Neuron (in vitro differentiated cells): ENCODE results near the gene MIDN.
A peak's percentile ranks its signal among the peaks of the same experiment; 100 is the strongest.

Experiments
- H2AFZ ChIP-seq: one replicate; pipeline ENCODE4 v1.6.1; 2013; ENCODE audit warnings: low read depth, mild to moderate bottlenecking, inconsistent platforms, low read length, moderate library complexity
- H3K27me3 ChIP-seq: one replicate; pipeline ENCODE4 v1.6.1; 2013; ENCODE audit warnings: low read length; ENCODE audit not compliant: insufficient read depth
- H3K36me3 ChIP-seq: one replicate; pipeline ENCODE4 v1.6.1; 2013; ENCODE audit warnings: low read length; ENCODE audit not compliant: insufficient read depth
- H3K4me1 ChIP-seq: one replicate; pipeline ENCODE4 v1.6.1; 2013; ENCODE audit warnings: low read length; ENCODE audit not compliant: insufficient read depth
- H3K4me3 ChIP-seq: 2 replicates; pipeline ENCODE4 v1.5.1; 2013; ENCODE audit warnings: mild to moderate bottlenecking, low read length, moderate library complexity
- H3K9me3 ChIP-seq: one replicate; pipeline ENCODE4 v1.6.1; 2013; ENCODE audit warnings: low read length

The MIDN gene

DNA sequence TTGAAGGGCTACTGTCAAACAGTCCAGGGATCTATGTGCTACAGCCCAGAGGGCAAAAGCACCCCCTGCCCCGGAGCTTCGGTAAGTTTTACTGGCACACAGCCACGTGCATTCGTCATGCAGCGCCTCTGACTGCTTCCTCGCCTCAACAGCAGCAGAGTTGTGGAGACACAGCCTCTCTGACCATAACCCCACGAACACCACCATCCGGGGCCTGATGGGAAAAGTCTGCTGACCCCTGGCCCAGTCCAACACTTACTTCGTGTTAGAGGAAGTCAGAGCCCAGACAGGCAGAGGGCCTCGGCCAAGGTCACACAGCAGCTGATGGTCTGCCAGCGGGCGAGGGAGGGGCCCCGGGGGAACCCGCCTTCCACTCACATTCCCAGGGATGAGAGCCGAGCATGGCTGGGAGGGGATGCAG is 15.7 kb upstream of the MIDN start:
- no peak overlapping the region for H3K4me3 ChIP-seq
- peaks cover 11% of the 10 kb centered on the region for H3K4me1 ChIP-seq
- no peaks in the 10 kb centered on the region for H3K9me3 ChIP-seq
- peaks cover 53% of the 10 kb centered on the region for H3K36me3 ChIP-seq
- H2AFZ ChIP-seq: no peak overlapping the region
- no peaks in the 10 kb centered on the region for H3K27me3 ChIP-seq

DNA sequence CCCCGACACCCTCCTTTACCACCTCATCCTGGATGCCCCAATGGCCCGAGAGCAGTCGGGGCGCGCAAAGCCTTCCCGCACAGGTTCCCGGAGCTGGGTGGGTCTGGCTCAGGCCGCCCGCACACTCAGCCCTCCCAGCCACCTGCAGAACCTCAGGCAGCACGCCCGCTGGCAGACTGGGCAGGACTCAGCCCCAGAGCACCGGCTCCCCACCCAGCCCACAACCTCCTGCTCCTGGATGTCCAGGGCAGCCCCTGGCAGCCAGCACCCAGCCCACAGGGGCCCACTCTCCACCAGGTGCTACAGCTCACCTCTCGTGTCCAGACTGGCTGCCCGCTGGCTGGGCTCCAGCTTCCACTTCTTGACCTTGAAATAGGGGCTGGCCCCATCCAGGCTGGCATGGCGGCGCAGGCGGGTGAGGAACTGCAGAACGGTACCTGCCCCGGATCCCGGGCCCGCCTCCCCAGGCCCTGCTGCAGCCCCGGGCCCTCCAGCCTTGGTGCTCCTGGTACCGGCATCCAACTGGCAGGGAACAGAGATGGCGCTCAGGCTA is 15.2 kb upstream of the MIDN start:
- Histone ChIP-seq H2AFZ (no peak overlapping the region), H3K4me1 (peaks cover 13% of the 10 kb centered on the region), H3K27me3 (no peaks in the 10 kb centered on the region), H3K4me3 (no peak overlapping the region), H3K36me3 (peaks cover 50% of the 10 kb centered on the region), H3K9me3 (no peaks in the 10 kb centered on the region)

DNA sequence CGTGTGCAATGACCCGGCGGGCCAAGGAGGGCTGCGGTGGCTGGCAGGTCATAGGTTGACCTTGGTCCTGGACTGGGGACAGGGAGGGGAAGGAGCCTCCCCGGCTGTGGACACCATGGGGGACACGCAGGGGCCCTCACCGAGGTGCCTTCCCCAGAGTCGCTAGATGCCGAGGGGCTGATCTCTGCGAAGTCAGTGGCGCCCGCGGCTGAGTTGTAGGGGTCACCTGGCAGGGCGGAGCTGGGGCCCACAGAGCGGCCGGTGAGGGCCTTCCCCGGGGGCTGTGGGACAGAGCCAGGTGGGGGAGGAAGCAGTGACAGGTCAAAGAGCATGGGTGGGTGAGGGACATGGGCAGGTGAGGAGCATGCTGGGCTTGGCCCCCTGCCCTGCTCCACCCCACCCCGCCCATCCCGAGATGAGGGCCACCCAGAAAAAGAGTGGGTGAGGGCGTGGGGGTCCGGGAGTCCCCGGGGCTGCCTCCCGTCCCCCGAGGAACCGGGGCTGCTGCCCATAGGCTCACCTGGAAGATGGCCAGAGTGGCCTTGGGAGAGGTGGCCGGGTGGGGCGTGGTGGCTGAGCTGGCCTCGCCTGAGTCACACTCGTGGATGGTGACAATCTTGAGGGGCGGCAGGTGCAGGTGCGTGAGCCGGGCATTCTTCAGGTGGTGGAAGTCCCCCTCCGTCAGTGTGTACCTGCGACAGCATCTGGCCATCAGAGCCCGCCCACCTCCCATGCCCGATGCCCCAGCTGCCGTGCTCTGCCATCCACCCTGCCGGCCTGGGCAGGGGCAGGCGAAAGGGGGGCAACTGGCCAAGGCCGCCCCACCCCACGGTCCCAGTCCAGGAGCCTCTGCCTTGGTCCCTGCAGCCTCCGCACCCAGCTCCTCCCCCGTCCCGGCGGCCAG is 14.1 kb upstream of the MIDN start:
- Histone ChIP-seq H3K27me3 (no peaks in the 10 kb centered on the region), H3K4me3 (no peak overlapping the region), H3K36me3 (peaks cover 48% of the 10 kb centered on the region), H3K4me1 (peaks cover 21% of the 10 kb centered on the region), H2AFZ (no peak overlapping the region), H3K9me3 (no peaks in the 10 kb centered on the region)

DNA sequence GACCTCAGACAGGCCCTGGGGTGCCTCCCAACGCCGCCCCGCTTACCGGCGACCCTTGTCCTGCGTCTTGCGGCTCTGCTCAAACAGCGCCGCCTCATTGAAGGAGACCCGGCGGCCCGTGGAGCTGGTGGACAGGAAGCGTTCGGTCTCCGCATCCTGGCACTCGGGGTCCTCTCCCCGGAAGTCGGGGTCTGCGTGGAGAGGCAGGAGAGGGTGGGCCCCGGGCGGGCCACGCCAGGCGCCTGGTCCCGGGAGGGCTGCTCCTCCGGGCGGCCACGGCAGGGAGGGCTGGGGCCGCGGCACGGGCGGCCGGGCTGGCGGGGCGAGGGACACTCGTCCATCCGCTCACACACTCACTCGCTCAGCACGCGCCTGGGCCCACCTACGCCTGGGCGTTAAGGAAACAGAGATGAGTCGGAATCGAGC is 13.4 kb upstream of the MIDN start:
- no peak overlapping the region for H3K4me3 ChIP-seq

DNA sequence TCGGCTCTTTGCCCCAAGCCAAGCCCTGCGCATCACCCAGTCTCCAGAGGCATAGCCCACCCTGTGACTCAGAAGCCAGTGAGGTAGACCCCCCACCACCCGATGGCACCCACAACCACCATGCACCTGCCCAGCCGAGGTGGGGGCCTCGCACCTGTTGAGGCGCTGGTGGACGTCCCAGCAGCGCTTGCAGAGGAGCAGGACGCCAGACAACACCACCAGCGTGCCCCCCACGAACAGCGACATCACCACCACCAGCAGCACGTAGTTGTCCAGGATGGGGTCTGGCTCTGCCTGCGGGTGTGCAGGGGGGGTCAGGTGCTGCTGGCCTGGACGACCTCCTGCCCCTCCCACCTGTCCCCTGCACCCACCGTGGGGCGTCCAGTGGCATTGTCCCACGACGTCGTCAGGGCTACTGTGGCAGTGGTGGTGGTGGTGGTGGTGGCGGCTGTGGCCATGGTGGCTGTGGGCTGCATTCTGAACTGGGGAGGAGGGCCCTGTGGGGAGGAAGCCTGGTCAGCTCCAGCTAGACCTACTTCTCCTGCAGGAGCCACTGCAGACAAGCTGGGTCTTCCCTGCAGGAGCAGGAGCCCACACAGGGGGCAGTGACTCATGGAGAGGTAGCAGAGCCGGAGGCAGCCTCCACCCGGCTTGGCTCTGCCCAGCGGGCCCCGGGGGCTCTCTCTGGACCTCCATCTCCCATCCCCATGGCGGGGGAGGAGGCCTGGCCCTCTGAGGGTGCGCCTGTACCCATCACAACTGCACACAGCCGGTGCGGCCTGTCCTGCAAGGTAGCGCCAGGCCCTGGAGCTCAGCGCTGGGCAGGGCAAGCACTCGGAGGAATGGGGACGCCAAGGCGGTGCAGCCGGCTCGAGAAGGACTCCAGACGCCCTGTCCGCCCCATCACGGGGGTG is 12.5 kb upstream of the MIDN start:
- Histone ChIP-seq H3K27me3 (no peaks in the 10 kb centered on the region), H3K36me3 (peaks cover 39% of the 10 kb centered on the region), H3K4me3 (peak overlapping the region; percentile 72), H3K4me1 (peaks cover 28% of the 10 kb centered on the region), H2AFZ (no peak overlapping the region), H3K9me3 (no peaks in the 10 kb centered on the region)

More for the DNA sequence above, 13.4 kb upstream of the MIDN start:
- Histone ChIP-seq H3K9me3 (no peaks in the 10 kb centered on the region), H3K36me3 (peaks cover 48% of the 10 kb centered on the region), H3K4me1 (peaks cover 25% of the 10 kb centered on the region), H3K27me3 (no peaks in the 10 kb centered on the region), H2AFZ (no peak overlapping the region)

DNA sequence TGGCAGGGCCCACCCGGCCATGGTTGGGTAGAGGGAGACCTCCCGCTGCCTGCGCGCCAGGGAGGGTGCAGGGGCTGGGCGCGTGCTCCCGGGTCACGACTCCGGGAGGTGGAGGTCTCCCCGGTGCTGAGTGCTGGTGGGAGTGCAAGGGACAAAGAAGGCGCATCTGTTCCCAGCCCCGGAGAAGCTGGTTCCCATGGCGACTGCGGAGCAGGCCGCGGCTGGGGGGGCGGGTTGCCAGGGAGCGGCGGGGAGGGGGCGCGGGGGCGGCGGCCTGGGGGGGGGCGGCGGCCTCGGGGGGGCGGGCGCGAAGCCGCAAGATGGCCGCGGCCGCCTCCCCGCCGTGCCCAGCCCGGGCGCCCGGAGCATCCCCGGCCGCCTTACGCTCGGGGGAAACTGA is 11.8 kb upstream of the MIDN start:
- Histone ChIP-seq H3K4me1 (peaks cover 33% of the 10 kb centered on the region), H3K27me3 (no peaks in the 10 kb centered on the region), H2AFZ (no peak overlapping the region), H3K36me3 (peaks cover 36% of the 10 kb centered on the region), H3K9me3 (no peaks in the 10 kb centered on the region), H3K4me3 (peak overlapping the region; percentile 72)

DNA sequence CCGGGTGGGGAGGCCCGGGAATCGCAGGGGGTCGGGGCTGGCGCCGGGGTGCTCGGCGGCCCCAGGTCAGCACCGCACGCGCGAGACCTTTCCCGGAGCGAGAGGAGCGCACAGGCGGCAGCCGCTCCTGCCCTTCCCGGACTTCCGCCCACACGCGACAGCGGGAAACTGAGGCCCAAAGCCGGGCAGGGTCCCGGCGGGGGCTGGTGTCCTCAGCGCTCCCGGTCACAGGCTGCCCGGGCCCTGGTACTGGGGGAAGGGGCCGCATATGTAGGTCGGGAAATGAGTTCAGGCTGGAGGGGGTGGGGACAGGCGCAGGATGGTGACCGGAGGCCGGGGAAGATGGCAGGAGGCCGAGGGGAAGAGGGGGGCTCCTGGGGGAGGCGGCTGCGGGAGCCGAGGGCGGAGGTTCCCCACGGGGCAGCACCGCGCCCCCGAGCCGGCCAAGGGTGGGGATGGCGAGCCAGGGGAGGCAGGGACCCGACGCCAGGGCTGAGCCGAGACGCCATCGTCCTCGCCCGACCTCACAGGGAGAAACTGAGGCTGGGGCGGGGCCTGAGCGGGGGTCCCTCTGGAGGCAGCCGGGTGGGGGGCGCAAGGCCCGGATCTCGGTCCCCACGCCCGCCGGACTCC is 11.2 kb upstream of the MIDN start:
- Histone ChIP-seq H3K9me3 (no peaks in the 10 kb centered on the region), H3K4me3 (peak overlapping the region; percentile 72), H3K27me3 (no peaks in the 10 kb centered on the region), H3K36me3 (peaks cover 33% of the 10 kb centered on the region), H2AFZ (no peak overlapping the region), H3K4me1 (peaks cover 36% of the 10 kb centered on the region)

DNA sequence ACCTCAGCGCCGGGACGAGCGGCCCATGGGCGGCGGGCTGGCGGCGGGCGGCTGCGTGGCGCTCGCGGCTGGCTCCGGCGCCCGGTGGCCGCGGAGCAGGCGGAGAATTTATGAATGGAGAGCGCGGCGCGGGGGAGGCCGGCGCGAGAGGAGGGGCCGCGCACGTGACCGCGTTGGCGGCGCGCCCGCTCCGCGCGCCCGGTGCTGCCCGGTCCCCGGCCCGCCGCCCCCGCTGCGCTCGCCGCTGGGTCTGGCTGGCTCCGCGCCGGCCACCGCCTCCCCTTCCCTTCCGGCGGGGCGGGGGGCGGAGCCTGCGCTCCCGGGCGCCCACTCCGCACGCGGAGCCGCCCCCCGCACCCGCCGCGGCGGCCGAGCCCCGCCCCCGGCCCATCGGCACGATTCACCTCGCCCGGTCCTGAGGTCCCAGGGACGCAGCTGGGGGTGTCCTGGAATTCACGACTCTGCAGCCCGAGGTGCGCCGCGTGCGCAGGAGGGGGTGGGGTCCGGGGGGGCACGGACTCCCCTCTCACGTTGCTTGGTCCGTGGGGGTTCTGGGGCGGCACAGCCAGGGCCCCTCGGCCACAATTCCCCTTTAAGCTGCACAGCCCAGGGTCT is 10.5 kb upstream of the MIDN start, which contains the start of gene CBARP:
Gene CBARP (minus strand): TSS at position 252 of the 615 bp plus-strand sequence. CDS start 1,905 bp downstream, outside the sequence.
- no peak within 1 kb of the TSS for H2AFZ ChIP-seq

DNA sequence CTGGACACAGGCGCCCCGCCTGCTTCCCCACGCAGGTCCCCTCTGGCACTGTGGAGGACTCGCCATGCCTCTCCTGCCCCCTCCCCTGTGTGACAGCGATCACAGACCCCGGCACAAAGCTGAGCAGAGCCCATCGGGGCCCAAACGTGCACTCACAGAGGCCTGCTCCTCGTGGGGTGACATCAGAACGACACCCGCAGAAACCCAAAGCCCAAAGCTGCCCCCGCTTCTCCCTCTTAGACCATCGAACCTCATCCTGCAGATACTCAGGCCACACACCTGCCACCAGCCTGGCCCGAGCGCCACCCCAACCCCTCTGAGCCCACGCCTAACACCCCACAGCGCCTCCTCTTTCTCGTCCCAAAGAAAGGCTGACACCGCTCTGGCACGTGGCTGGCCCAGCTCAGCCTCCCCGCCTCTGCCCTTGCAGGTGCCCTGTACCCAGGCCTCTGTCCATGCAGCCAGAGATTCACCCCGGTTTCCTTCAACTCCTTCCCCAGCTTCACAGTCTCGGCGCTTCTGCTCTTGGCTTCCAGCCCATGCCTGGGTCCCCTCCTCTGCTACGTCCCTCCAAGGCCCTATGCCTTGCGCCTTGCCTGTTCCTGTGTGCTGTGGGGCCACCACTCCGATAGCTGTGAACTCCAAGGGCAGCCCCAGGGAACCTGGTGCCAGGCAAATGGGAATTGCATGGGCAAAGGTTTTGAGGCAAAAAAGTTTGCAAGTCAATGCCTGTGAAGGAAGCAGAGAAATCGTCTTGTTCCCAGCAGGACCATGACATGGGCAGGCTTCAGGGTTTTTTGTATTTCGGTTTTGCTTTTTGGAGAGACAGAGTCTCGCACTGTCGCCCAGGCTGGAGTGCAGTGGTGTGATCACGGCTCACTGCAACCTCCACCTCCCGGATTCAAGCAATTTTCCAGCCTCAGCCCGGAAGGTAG is 9.7 kb upstream of the MIDN start:
- Histone ChIP-seq H3K4me1 (peaks cover 41% of the 10 kb centered on the region), H3K4me3 (peak overlapping the region; percentile 72), H3K9me3 (no peaks in the 10 kb centered on the region), H3K27me3 (no peaks in the 10 kb centered on the region), H2AFZ (no peak overlapping the region), H3K36me3 (peaks cover 20% of the 10 kb centered on the region)

More for the DNA sequence above, 10.5 kb upstream of the MIDN start, which contains the start of gene CBARP:
- H3K4me3 ChIP-seq: peak within 1 kb of the TSS; percentile 72
- H3K9me3 ChIP-seq: no peaks in the 10 kb centered on the region
- peaks cover 28% of the 10 kb centered on the region for H3K36me3 ChIP-seq
- peaks cover 41% of the 10 kb centered on the region for H3K4me1 ChIP-seq
- no peaks in the 10 kb centered on the region for H3K27me3 ChIP-seq

DNA sequence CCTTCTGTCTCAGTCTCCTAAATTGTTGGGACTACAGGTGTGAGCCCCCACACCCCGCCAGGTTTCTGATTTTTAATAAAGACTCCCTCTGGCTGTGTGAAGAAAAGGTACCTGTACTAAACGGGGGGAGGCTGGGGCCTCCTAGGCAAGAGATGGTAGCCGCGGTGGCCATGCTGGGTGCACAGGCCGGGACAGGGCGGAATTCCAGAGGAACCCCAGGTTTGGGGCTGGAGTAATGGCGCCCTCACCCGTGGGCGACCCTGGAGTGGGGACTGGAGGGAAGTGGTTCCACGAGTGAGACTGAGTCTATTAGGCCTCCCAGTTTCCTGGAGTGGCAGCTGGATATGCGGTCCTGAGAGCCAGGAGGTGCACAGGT is 9.0 kb upstream of the MIDN start:
- H2AFZ ChIP-seq: no peak overlapping the region
- H3K36me3 ChIP-seq: peaks cover 12% of the 10 kb centered on the region
- H3K4me3 ChIP-seq: peak overlapping the region; percentile 3
- no peaks in the 10 kb centered on the region for H3K9me3 ChIP-seq
- no peaks in the 10 kb centered on the region for H3K27me3 ChIP-seq
- peaks cover 41% of the 10 kb centered on the region for H3K4me1 ChIP-seq

DNA sequence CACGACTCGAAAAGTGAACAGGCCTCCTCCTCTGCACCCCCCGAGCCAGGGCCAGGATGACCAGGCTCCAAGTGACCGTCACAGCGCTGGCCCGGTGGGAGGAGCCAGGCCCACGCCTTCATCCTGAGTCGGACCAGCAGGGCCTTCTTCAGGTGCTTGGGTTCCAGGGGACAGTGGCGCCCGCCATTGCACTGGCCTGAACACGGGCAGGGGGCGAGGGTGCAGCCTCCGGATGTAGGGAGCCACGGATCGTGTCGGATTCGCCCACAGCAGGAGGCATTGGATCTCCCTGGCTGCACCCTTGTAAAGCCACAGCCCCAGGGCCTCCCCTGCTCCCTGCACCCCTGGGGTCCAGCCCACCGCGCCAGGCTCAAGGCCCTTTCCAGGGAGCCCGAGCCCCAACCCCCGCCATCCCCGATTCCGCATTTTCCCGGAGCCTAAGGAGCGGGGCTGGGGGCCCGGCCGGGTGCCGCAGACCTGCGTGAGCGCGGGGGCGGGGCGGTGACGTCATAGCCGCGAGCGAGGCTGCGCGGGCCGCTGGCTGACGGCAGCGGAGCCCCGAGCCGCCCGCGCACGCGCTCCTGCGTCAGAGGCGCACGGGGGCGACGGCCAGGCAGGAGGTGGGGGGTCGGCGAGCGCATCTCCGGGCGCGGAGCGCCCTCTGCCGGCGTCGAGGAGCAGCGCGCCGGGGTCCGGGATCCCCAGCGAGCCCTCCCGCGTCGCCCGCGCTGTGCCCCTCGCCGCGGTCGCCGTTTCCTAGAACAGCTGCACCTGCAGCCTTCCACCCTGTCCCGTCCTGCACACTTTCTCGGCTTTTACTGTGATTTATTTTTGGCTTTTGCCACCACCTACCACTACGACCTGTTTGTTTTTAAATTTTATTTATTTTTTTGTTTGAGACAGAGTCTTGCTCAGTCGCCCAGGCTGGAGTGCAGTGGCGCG is 8.3 kb upstream of the MIDN start:
- no peak overlapping the region for H2AFZ ChIP-seq
- H3K27me3 ChIP-seq: no peaks in the 10 kb centered on the region
- H3K36me3 ChIP-seq: peaks cover 7% of the 10 kb centered on the region
- H3K9me3 ChIP-seq: no peaks in the 10 kb centered on the region
- peaks cover 45% of the 10 kb centered on the region for H3K4me1 ChIP-seq
- peak overlapping the region; percentile 31 for H3K4me3 ChIP-seq
